Osteocyte (in vitro differentiated cells): ENCODE results near the gene SLC12A3. TPM values are rescaled to one million over a fixed set of nuclear protein-coding genes. Genes with fewer than 3 reads are reported as not detected.

ENCODE experiments used
- DNase-seq: peaks from one replicate; pipeline ENCODE4 v3.0.0; 2021; ENCODE audit warnings: mixed read lengths; ENCODE audit not compliant: unreplicated experiment; ENCODE audit errors: extremely low spot score
- H3K27ac Mint-ChIP-seq: one replicate; pipeline ENCODE4 v1.8.0; 2021; ENCODE audit warnings: mild to moderate bottlenecking, mixed read lengths; ENCODE audit not compliant: unreplicated experiment
- H3K27me3 Mint-ChIP-seq: one replicate; pipeline ENCODE4 v1.8.0; 2021; ENCODE audit warnings: mixed read lengths; ENCODE audit not compliant: unreplicated experiment
- H3K36me3 Mint-ChIP-seq: one replicate; pipeline ENCODE4 v1.8.0; 2021; ENCODE audit warnings: mixed read lengths; ENCODE audit not compliant: unreplicated experiment
- H3K4me1 Mint-ChIP-seq: one replicate; pipeline ENCODE4 v1.8.0; 2021; ENCODE audit warnings: mixed read lengths; ENCODE audit not compliant: unreplicated experiment
- H3K4me3 Mint-ChIP-seq: one replicate; pipeline ENCODE4 v1.8.0; 2021; ENCODE audit warnings: mild to moderate bottlenecking, moderate library complexity, mixed read lengths; ENCODE audit not compliant: unreplicated experiment
- H3K9me3 Mint-ChIP-seq: one replicate; pipeline ENCODE4 v1.8.0; 2021; ENCODE audit warnings: mixed read lengths; ENCODE audit not compliant: unreplicated experiment
- total RNA-seq: library from RNA; stranded (reverse); gene quantifications from 2 replicates; pipeline ENCODE4 v1.2.1, GENCODE V29; 2021
- TF ChIP-seq, protein P1 (sequence below): fragments of 200-600 bp; sonication (generic); IDR thresholded peaks from 2 replicates; pipeline ENCODE4 v1.5.0; 2021; ENCODE audit warnings: antibody characterized with exemption, mild to moderate bottlenecking, moderate library complexity

SLC12A3 gene
- total RNA-seq, 1 donor from 2014 or later: not detected

DNA sequence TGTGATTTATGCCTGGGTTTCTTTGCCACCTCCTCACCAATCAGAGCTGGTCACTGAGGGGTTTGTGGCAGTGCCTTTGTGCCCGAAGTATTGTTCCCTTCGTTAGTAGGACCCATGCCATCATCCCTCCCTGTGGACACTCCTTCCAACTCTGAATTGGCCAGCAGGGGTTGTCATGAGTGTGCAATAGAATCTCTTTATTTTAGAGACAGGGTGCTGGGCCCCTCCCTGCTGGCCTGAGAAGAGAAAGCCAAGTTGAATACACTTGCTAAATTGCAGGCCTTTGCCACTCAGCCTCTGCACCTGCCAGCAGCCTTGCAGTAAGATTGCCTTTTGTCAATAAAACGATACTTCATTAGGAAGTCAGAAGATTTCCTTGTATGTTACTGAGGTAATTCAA is 40.7 kb upstream of the SLC12A3 start:
- no peak for DNase-seq
- Mint-ChIP-seq H3K27me3 (no peaks in the 10 kb centered on the region), H3K9me3 (no peaks in the 10 kb centered on the region), H3K4me1 (peaks cover 30% of the 10 kb centered on the region), H3K27ac (peak overlapping the region; percentile 63), H3K4me3 (no peak overlapping the region), H3K36me3 (peaks cover 35% of the 10 kb centered on the region)
- TF ChIP-seq, protein P1, sequence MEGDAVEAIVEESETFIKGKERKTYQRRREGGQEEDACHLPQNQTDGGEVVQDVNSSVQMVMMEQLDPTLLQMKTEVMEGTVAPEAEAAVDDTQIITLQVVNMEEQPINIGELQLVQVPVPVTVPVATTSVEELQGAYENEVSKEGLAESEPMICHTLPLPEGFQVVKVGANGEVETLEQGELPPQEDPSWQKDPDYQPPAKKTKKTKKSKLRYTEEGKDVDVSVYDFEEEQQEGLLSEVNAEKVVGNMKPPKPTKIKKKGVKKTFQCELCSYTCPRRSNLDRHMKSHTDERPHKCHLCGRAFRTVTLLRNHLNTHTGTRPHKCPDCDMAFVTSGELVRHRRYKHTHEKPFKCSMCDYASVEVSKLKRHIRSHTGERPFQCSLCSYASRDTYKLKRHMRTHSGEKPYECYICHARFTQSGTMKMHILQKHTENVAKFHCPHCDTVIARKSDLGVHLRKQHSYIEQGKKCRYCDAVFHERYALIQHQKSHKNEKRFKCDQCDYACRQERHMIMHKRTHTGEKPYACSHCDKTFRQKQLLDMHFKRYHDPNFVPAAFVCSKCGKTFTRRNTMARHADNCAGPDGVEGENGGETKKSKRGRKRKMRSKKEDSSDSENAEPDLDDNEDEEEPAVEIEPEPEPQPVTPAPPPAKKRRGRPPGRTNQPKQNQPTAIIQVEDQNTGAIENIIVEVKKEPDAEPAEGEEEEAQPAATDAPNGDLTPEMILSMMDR: peak; percentile 33

DNA sequence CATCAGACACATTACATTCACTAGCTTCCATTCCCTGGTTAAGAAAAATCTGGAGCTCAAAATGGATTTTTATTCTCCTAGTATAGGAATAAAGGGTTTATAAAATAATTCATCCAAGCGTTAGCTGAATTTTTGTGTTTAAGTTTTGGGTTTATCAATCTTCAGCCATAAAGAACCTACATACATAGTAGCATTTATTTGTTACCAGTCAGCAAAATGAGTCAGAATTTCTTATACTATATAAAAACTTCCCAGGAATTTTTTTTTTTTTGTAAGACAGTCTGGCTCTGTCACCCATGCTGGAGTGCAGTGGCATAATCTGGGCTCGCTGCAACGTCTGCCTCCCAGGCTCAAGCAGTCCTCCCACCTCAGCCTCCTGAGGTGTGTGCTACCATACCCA is 40.2 kb upstream of the SLC12A3 start:
- Mint-ChIP-seq H3K27ac (peak overlapping the region; percentile 34), H3K4me1 (peaks cover 34% of the 10 kb centered on the region), H3K27me3 (no peaks in the 10 kb centered on the region), H3K4me3 (no peak overlapping the region), H3K36me3 (peaks cover 37% of the 10 kb centered on the region), H3K9me3 (no peaks in the 10 kb centered on the region)
- TF ChIP-seq, protein P1: no peak
- no peak for DNase-seq

DNA sequence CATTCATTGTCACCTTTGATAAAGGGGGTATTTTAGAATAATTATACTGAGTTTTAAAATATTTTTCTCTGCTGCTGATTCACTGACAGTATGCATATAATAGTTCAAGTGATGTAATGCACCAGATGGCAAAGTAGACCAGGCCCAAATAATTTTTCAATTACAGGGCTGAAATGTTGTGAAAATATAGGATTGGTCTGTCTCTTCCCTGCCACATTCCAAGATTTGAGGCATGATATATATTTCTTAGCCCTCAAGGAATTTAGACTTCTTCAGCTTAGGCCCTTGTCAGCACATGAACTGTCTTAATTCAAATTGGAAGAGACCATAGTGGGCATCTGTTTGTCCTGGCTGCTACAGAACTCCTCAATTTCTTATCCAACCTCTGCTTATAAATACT is 39.2 kb upstream of the SLC12A3 start:
- no peaks in the 10 kb centered on the region for H3K9me3 Mint-ChIP-seq

DNA sequence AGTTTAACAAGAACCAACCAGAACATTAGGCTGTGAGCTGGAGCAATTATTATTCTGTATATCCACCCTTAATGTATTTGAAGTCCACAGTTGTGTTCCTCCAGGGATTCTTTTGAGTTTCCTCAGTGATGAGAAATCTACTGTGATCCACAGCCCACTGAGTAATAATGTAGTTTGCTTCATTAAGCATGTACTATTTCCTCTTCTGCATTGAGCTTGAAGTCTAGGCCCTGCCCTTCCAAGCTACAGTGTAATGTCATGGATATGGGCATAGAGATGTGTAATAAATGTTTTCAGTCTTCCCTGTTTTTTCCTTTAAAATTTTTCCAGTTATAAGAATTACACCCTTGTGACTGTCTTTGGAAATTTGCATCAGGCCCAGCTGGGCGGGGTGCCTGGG is 36.4 kb upstream of the SLC12A3 start:
- H3K4me1 Mint-ChIP-seq: peaks cover 72% of the 10 kb centered on the region

More for the DNA sequence above, 39.2 kb upstream of the SLC12A3 start:
- Mint-ChIP-seq H3K36me3 (peaks cover 30% of the 10 kb centered on the region), H3K4me3 (no peak overlapping the region), H3K27me3 (no peaks in the 10 kb centered on the region), H3K27ac (peak overlapping the region; percentile 72), H3K4me1 (peaks cover 44% of the 10 kb centered on the region)
- TF ChIP-seq, protein P1: no peak
- no peak for DNase-seq

DNA sequence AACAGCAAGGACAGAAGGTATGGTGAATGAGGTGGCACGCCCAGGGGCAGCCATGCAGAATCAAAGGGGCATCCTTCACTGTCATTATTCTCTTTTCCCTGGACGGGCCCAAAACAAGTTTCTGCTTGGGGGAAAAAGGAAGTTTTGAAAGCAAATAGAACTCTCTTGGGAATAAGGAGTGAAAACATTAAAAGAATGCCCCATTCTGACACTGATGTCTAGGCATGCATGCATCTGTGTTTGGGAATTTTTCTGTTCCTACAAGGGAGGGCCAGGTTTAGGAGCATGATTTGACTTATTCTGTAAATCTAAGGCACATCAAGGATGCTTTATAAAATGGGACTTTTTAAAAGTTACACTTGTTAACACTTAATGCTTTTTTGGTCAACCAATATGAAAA is 34.3 kb upstream of the SLC12A3 start:
- H3K27me3 Mint-ChIP-seq: no peaks in the 10 kb centered on the region
- peaks cover 51% of the 10 kb centered on the region for H3K36me3 Mint-ChIP-seq
- DNase-seq: peak; percentile 51
- H3K9me3 Mint-ChIP-seq: no peaks in the 10 kb centered on the region
- peak overlapping the region; percentile 88 for H3K27ac Mint-ChIP-seq
- TF ChIP-seq, protein P1: no peak
- H3K4me3 Mint-ChIP-seq: no peak overlapping the region
- peaks cover 74% of the 10 kb centered on the region for H3K4me1 Mint-ChIP-seq

More for the DNA sequence above, 36.4 kb upstream of the SLC12A3 start:
- Mint-ChIP-seq H3K27ac (peak overlapping the region; percentile 29), H3K36me3 (peaks cover 45% of the 10 kb centered on the region), H3K9me3 (no peaks in the 10 kb centered on the region), H3K4me3 (no peak overlapping the region), H3K27me3 (no peaks in the 10 kb centered on the region)
- TF ChIP-seq, protein P1: no peak
- peak; percentile 27 for DNase-seq
